HG03342 (cell line): ENCODE data around the gene LMO1.

Experiments
- ATAC-seq: cut with Tn5 transposase; IDR thresholded peaks from one replicate; pipeline ENCODE4 v1.9.1; 2021; ENCODE audit warnings: mild to moderate bottlenecking, moderate library complexity; ENCODE audit not compliant: unreplicated experiment

The LMO1 gene

GRCh38 chr11:8266246-8267241, 2.9 kb upstream of the LMO1 start:
- ATAC-seq: no peak

GRCh38 chr11:8265681-8266241, 2.1 kb upstream of the LMO1 start:
- ATAC-seq: no peak

- ATAC-seq: no peak
Observed at GRCh38 chr11:8263109-8263768, 439 bp downstream of the LMO1 start.

GRCh38 chr11:8262552-8263108, 1.0 kb downstream of the LMO1 start:
- ATAC-seq: no peak

GRCh38 chr11:8261921-8262551, 1.6 kb downstream of the LMO1 start:
- ATAC-seq: no peak

- ATAC-seq: no peak
Observed at GRCh38 chr11:8261291-8261690, 2.4 kb downstream of the LMO1 start.

- ATAC-seq: no peak
Observed at GRCh38 chr11:8260202-8260966, 3.3 kb downstream of the LMO1 start.

- no peak for ATAC-seq
Observed at GRCh38 chr11:8259306-8259959, 4.2 kb downstream of the LMO1 start.

- no peak for ATAC-seq
Observed at GRCh38 chr11:8258784-8259183, 4.9 kb downstream of the LMO1 start.

GRCh38 chr11:8258289-8258688, 5.4 kb downstream of the LMO1 start:
- no peak for ATAC-seq

- no peak for ATAC-seq
Observed at GRCh38 chr11:8257003-8257664, 6.5 kb downstream of the LMO1 start.

- ATAC-seq: no peak
Observed at GRCh38 chr11:8256271-8257002, 7.2 kb downstream of the LMO1 start.

GRCh38 chr11:8253566-8253965, 10.1 kb downstream of the LMO1 start:
- ATAC-seq: no peak

GRCh38 chr11:8252946-8253345, 10.7 kb downstream of the LMO1 start:
- no peak for ATAC-seq

GRCh38 chr11:8252388-8252787, 11.3 kb downstream of the LMO1 start:
- no peak for ATAC-seq

GRCh38 chr11:8251616-8252295, 11.9 kb downstream of the LMO1 start:
- no peak for ATAC-seq

- ATAC-seq: no peak
Observed at GRCh38 chr11:8250981-8251615, 12.6 kb downstream of the LMO1 start.
